OCI-LY3 (cell line): ENCODE measurements around the gene LIFR.

Experiments used
- H2AFZ ChIP-seq: fragments of 200-600, 300-600 bp; shearing (Covaris generic); 2 replicates; pipeline ENCODE4 v1.6.0; 2014; ENCODE audit warnings: antibody characterized with exemption, low read depth, low read length
- H3K27ac ChIP-seq: fragments of 200-600, 300-600 bp; sonication (generic); 2 replicates; pipeline ENCODE4 v1.5.1; 2014; ENCODE audit warnings: mild to moderate bottlenecking, low read length, moderate library complexity, mixed read lengths
- H3K27me3 ChIP-seq: fragments of 200-600, 300-600 bp; sonication (generic); 2 replicates; pipeline ENCODE4 v1.6.1; 2014; ENCODE audit warnings: low read depth, low read length, mixed read lengths
- H3K36me3 ChIP-seq: fragments of 200-600, 300-600 bp; sonication (generic); replicated peaks from 2 replicates; pipeline ENCODE3; 2014; ENCODE audit warnings: low read depth, low read length, mixed read lengths
- H3K4me1 ChIP-seq: fragments of 300-600, 200-600 bp; sonication (generic); 2 replicates; pipeline ENCODE4 v1.6.1; 2014; ENCODE audit warnings: low read length, mixed read lengths
- H3K4me2 ChIP-seq: fragments of 200-600, 300-600 bp; sonication (generic); 2 replicates; pipeline ENCODE4 v1.6.1; 2014; ENCODE audit warnings: low read length, mixed read lengths
- H3K4me3 ChIP-seq: fragments of 300-600, 200-600 bp; sonication (generic); 2 replicates; pipeline ENCODE4 v1.5.1; 2014; ENCODE audit warnings: antibody characterized with exemption, mild to moderate bottlenecking, low read length, moderate library complexity
- H3K79me2 ChIP-seq: fragments of 300-600, 200-600 bp; shearing (Covaris generic); 2 replicates; pipeline ENCODE4 v1.6.1; 2014; ENCODE audit warnings: mild to moderate bottlenecking, low read length, mixed read lengths
- H3K9ac ChIP-seq: fragments of 300-600, 200-600 bp; shearing (Covaris generic); 2 replicates; pipeline ENCODE4 v1.6.0; 2014; ENCODE audit warnings: mild to moderate bottlenecking, low read length, moderate library complexity
- H3K9me3 ChIP-seq: fragments of 200-600, 300-600 bp; shearing (Covaris generic); 2 replicates; pipeline ENCODE4 v1.6.1; 2014; ENCODE audit warnings: low read length, mixed read lengths; ENCODE audit not compliant: insufficient read depth
- H4K20me1 ChIP-seq: fragments of 200-600, 300-600 bp; sonication (generic); 2 replicates; pipeline ENCODE4 v1.6.1; 2016; ENCODE audit warnings: low read length, mixed read lengths; ENCODE audit not compliant: insufficient read depth
- CTCF ChIP-seq: fragments of 200-600, 300-600 bp; sonication (generic); IDR thresholded peaks from 2 replicates; pipeline ENCODE4 v1.5.1; 2014; ENCODE audit warnings: antibody characterized with exemption, low read length, low read depth
- EZH2phosphoT487 ChIP-seq: fragments of 200-600 bp; shearing (Covaris generic); IDR thresholded peaks from 2 replicates; pipeline ENCODE4 v1.6.1; 2018; ENCODE audit warnings: antibody characterized with exemption, mixed run types, low read depth

Gene LIFR

GRCh38 chr5:38479315-38479904 lies 77.0 kb downstream of the LIFR start:
- Histone ChIP-seq H3K4me1 (no peaks in the 10 kb centered on the region), H2AFZ (no peak overlapping the region), H3K36me3 (no peaks in the 10 kb centered on the region), H3K4me3 (no peak overlapping the region), H3K79me2 (no peaks in the 10 kb centered on the region), H3K4me2 (no peak overlapping the region), H4K20me1 (no peaks in the 10 kb centered on the region), H3K27me3 (peaks cover 38% of the 10 kb centered on the region), H3K27ac (no peak overlapping the region), H3K9ac (no peak overlapping the region), H3K9me3 (no peaks in the 10 kb centered on the region)
- TF ChIP-seq CTCF (no peak), EZH2phosphoT487 (no peak)

- Histone ChIP-seq H3K79me2 (no peaks in the 10 kb centered on the region), H4K20me1 (no peaks in the 10 kb centered on the region), H3K9ac (no peak overlapping the region), H3K4me1 (no peaks in the 10 kb centered on the region), H3K36me3 (no peaks in the 10 kb centered on the region), H3K4me3 (no peak overlapping the region), H3K27ac (no peak overlapping the region), H2AFZ (no peak overlapping the region), H3K4me2 (no peak overlapping the region), H3K27me3 (peaks cover 43% of the 10 kb centered on the region), H3K9me3 (no peaks in the 10 kb centered on the region)
- TF ChIP-seq CTCF (no peak), EZH2phosphoT487 (no peak)
These were observed 77.6 kb downstream of the LIFR start for GRCh38 chr5:38478878-38479277.

- peaks cover 47% of the 10 kb centered on the region for H3K27me3 ChIP-seq
These were observed 78.3 kb downstream of the LIFR start for GRCh38 chr5:38478166-38478565.

GRCh38 chr5:38473008-38473407 lies 83.4 kb downstream of the LIFR start:
- Histone ChIP-seq H3K36me3 (no peaks in the 10 kb centered on the region), H3K79me2 (no peaks in the 10 kb centered on the region), H3K4me2 (no peak overlapping the region), H4K20me1 (peaks cover 12% of the 10 kb centered on the region; the same call in 1 of the 2 replicates), H3K9me3 (no peaks in the 10 kb centered on the region), H3K27ac (no peak overlapping the region), H3K4me3 (no peak overlapping the region), H3K9ac (no peak overlapping the region), H3K4me1 (no peaks in the 10 kb centered on the region), H3K27me3 (peaks cover 37% of the 10 kb centered on the region), H2AFZ (no peak overlapping the region)
- no peak for TF ChIP-seq CTCF
- TF ChIP-seq EZH2phosphoT487, result no peak

More at GRCh38 chr5:38478166-38478565, 78.3 kb downstream of the LIFR start:
- no peaks in the 10 kb centered on the region for H3K4me1 ChIP-seq
- H3K9me3 ChIP-seq, result no peaks in the 10 kb centered on the region
- H3K4me3 ChIP-seq, result no peak overlapping the region
- H3K36me3 ChIP-seq, result no peaks in the 10 kb centered on the region
- H3K79me2 ChIP-seq, result no peaks in the 10 kb centered on the region
- H3K9ac ChIP-seq, result no peak overlapping the region
- H2AFZ ChIP-seq, result no peak overlapping the region
- no peak overlapping the region for H3K27ac ChIP-seq
- TF ChIP-seq CTCF (no peak), EZH2phosphoT487 (no peak)
- no peak overlapping the region for H3K4me2 ChIP-seq
- no peaks in the 10 kb centered on the region for H4K20me1 ChIP-seq
